GM19099 (cell line): Measurements from ENCODE around the gene RTF1.

Source experiments
- POLR2A ChIP-seq: IDR thresholded peaks from 3 replicates; pipeline ENCODE4 v1.6.1; 2011; ENCODE audit warnings: low read depth; ENCODE audit not compliant: insufficient read length; ENCODE audit errors: extremely low read depth

RTF1 gene

DNA sequence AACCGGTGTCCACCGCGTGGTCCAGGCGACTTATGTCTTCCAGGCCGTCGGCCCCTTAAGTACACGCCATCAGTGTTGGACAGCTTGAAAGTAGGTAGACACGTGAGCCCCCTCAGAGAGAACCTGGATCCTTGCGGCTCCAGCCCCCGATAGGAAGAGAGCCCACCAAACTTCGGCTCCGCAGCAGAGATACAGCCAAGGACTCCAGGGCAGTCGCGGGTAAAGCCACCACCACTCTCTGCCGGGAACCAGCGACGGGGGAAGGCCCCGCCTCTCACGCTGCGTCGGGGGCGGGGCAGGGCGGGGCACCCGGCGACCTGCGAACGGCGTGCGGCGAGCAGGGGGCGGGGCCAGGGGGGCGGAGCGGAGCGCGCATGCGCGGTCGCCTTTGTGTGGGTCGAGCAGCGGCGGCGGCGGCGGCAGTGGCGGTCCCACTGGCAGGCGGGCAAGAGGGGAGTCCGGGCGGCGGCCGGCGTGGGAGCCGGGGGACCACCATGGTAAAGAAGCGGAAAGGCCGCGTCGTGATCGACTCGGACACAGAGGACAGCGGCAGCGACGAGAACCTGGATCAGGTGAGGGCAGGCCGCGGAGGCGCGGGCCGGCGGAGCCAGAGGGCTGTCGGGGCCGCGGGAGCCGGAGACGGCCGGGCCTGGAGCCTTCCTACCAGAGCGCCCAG lies at the start of gene RTF1:
RTF1 (plus strand) TSS at position 354 of the 676 bp plus-strand sequence; CDS start at position 375, 21 bp downstream.
- TF ChIP-seq POLR2A = peak; percentile 91

DNA sequence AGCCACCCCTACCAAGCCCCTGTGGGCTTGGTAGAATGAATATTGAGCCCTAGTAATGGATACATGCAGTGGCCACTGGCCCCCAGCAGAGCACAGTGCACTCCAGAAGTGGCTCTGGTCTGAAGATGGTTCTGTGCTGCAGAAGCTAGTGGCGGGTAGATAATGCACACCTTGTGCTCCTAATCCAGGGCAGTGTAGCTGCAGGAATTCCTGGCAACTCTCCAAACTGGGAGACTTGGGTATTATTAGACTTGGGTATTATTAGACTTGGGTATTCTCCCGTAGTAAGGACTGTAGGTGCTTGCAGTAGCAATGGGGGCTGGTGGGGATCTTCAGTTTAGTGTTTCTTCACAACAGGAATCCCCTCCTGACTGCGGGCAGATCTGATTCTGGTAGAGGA lies 49.5 kb upstream of the RTF1 start:
- TF ChIP-seq POLR2A = no peak

DNA sequence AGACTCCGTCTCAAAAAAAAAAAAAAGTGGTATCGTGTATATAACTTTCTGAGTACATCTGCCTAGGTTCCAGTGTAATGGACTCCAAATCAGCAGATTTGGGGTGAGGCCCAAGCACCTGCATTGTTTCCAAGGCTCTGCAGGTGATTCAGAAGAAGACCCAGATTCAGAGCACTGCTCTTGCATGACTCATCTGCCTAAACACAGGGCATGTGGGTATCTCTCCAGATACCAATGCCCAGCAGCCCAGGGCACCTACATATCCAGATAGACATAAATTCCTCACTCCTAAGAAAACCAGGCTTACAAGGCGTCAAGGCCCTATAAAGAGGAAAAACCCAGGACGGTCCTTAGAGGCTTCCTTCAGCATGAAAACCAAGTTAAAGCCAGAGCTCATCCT lies 38.9 kb upstream of the RTF1 start:
- TF ChIP-seq POLR2A = no peak

GRCh38 chr15:41387646-41388045 lies 29.2 kb upstream of the RTF1 start:
- no peak for TF ChIP-seq POLR2A

GRCh38 chr15:41392659-41393058 lies 24.2 kb upstream of the RTF1 start:
- TF ChIP-seq POLR2A = no peak

- TF ChIP-seq POLR2A = no peak
Observed at GRCh38 chr15:41394924-41395323, 22.0 kb upstream of the RTF1 start.

DNA sequence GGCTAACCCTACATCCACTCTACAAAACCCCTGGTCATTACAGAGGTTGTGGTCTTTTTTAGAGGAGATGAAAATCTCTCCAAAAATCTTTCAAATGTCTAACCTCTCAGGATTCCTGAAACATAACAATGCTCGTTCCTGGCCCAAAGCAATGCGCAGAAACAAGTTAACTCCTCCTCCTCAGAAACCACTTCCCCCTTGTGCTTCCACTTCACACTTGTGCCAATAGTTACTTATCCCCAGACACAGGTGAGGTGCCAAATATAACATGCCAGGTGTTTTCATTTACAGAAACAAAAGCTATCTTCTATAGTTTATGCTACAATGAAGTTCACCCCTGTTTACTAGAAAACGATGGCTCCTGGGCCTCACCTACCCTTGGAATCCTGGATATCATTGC lies 20.8 kb upstream of the RTF1 start:
- TF ChIP-seq POLR2A = no peak

GRCh38 chr15:41401904-41402267 lies 15.0 kb upstream of the RTF1 start:
- TF ChIP-seq POLR2A = no peak

GRCh38 chr15:41407341-41407740 lies 9.6 kb upstream of the RTF1 start:
- no peak for TF ChIP-seq POLR2A

DNA sequence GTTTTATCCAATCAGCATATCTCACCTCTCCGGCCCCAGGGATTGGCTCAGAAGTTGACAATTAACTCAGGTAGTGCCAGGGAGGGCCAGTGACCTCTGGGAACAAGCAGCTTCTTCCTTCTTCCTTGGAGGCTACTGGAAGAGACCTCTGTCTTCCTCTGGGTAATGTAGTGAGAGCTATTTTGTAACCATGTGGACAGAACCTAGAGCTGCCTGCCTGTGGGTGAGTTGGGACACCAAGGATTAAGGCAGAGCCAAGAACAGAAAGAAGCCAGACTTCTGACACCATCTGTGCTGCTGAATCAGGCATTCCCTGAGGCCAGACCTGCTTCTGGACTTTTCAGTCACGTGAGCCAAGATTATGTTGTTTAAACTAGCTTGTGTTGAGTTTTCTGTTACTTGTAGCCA lies 8.7 kb upstream of the RTF1 start:
- TF ChIP-seq POLR2A = no peak

DNA sequence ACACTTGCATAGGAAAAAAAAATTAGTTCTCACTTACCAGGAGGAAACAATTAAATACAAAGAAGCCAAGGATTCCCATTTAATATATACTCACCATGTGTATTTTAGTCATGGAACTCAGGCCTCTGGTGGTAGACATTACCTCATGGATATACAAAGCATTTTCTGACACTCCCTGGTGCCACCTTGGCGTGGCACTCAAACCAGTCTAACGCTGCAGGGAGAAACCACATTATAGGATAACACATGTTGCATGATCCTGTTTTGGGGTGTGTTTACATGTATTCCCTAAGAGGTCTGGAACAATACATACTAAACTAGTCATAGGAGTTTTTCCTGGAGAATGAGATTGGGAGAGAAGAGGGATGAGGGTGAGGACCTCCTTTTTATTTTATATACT lies 5.9 kb upstream of the RTF1 start:
- TF ChIP-seq POLR2A = no peak

DNA sequence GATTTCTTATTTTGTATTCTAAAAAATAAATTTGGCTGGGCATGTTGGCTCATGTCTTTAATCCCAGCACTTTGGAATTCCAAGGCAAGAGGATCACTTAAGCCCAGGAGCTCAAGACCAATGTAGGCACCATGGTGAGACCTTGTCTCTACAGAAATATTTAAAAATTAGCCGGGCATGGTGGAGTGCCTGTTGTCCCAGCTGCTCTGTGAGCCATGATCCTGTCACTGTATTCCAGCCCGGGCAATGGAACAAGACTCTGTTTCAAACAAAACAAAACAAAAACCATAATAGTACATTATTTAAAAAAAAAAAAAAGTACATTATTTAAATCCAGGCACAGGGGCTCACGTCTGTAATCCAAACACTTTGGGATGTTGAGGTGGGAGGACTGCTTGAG lies 5.5 kb upstream of the RTF1 start:
- no peak for TF ChIP-seq POLR2A

DNA sequence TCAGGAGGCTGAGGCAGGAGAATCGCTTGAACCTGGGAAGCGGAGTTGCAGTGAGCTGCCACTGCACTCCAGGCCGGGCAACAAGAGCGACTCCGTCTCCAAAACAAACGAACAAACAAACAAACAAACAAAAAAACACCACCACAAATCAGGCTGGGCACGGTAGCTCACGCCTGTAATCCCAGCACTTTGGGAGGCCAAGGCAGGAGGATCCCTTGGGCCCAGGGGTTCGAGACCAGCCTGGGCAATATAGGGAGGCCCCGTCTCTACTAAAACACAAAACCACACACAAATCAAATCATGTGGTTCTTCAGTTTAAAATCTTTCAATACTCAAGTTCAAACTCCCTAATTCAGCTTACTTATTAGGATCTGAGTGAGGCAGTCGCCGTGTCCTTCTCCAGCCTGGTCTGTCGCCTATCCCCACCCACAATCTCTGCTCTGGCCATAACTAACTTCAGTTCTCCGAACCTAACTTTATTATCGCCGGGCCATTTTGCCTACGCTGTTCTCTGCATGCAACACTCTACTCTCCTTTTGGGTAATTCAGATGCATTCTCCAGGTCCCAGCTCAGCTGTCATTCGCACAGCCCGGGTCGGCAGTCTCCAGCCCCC lies 660 bp upstream of the RTF1 start:
- TF ChIP-seq POLR2A = no peak

DNA sequence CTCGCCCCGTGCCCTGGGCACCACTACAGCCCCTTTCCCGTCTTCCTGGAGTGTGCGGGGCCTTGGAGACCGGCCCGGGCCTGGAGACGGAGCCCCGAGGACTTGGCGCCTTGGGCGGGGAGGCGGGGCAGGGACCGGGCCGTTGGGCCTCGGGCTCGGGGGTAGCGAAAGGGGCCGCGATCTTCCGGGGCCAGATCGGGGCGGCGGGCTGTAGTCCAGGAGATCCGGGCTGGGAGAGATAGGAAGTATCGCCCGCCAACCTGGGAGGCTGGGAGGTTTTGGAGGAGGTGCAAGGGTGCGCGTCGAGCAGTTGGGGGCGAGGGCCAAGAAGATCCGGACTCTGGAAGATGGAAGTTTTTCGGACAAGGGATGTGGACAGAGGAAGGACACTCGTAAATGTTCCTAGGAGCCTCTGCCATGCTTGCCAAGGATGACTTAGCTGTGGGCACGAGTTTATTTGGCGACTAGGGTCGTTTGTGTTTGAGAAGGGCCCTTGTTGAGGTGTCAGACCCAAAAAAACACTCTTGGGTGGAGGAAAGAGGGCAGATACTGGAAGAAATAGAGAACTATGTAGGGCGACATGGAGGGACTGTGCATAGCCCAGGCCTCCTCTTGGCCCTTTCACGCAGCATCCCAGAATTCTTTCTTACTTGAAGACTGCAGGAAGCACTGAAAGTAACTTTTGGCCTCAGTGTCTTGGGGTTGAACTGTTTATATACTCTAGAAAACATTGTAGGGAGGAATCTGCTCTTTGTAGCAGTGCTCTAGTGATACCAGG lies 712 bp downstream of the RTF1 start:
- TF ChIP-seq POLR2A = no peak

- no peak for TF ChIP-seq POLR2A
Observed at GRCh38 chr15:41423979-41424659, 7.2 kb downstream of the RTF1 start.

DNA sequence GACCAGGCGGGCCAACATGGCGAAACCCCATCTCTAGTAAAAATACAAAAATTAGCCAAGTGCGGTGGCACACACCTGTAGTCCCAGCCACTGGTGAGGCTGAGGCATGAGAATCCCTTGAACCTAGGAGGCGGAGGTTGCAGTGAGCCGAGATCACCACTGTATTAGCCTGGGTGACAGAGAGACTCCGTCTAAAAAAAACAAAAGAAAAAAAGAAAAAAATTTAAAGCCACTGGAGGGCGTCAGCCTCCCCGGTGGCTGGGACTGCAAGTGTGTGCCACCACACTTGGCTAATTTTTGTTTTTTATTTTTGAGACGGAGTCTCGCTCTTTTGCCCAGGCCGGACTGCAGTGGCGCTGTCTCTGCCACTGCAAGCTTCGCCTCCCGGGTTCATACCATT lies 7.9 kb downstream of the RTF1 start:
- TF ChIP-seq POLR2A = no peak
